Esophagus squamous epithelium (tissue), 5 donors: ENCODE results near the gene FBXL15. TPM values are rescaled to one million over a fixed set of nuclear protein-coding genes. Genes with fewer than 3 reads are reported as not detected.

Experiments used
- DNase-seq: peaks from one replicate; lab custom pipeline; 2025; lab: John Stamatoyannopoulos, UW
- H3K27ac ChIP-seq, 4 donors: fragments of 200-600 bp; sonication (generic); one replicate each; pipeline ENCODE4 v1.5.1; 2016 to 2019; ENCODE audit warnings: mild to moderate bottlenecking in 1 of 4
- H3K27me3 ChIP-seq, 4 donors: fragments of 200-600 bp; sonication (generic); 1 replicate in 3 of 4; 2 replicates in 1 of 4; pipeline versions ENCODE4 v1.5.1 to v1.6.0; 2017 to 2021; ENCODE audit warnings: antibody characterized with exemption in 1 of 4
- H3K36me3 ChIP-seq, 3 donors: fragments of 200-600 bp; sonication (generic); one replicate each; pipeline ENCODE4 v1.5.1; 2016 to 2019
- H3K4me1 ChIP-seq, 3 donors: fragments of 200-600 bp; sonication (generic); one replicate each; pipeline ENCODE4 v1.5.1; 2017 to 2019
- H3K4me3 ChIP-seq, 4 donors: fragments of 200-600 bp; sonication (generic); 1 replicate in 3 of 4; 2 replicates in 1 of 4; pipeline ENCODE4 v1.5.1; 2016 to 2019; ENCODE audit warnings: mild to moderate bottlenecking in 2 of 4, moderate library complexity in 1 of 4
- H3K9me3 ChIP-seq, 3 donors: fragments of 200-600 bp; sonication (generic); one replicate each; pipeline ENCODE4 v1.5.1; 2016 to 2019
- POLR2A ChIP-seq, 4 donors: fragments of 450-650 bp; IDR thresholded peaks; one replicate each; pipeline ENCODE4 v1.6.1; 2017; ENCODE audit warnings: antibody characterized with exemption in 4 of 4, mild to moderate bottlenecking in 4 of 4, moderate library complexity in 3 of 4
- WGBS, 2 donors: methylation state at CpG; one replicate each; pipeline ENCODE4 v1.1.5; 2018; 5-methylcytosine and 5-hydroxymethylcytosine counted together
- intact Hi-C: fragments of 100-400 bp; cut with DNase I; formaldehyde crosslinking; loops from one replicate; pipeline ENCODE4 v1.15.0; 2022
- total RNA-seq, 4 donors: library from RNA; depleted of rRNA; stranded (reverse); fragments of >200 nt; gene quantifications; one replicate each; pipeline ENCODE4 v1.1.0, GENCODE V29; 2016
- TF ChIP-seq, protein P1 (sequence below), 6 experiments: fragments of 450-650 bp in 4 of 6; fragments of 200-600 bp in 2 of 6; sonication (generic) in 2 of 6; IDR thresholded peaks; one replicate each; pipeline ENCODE4 v1.5.1; 2016 to 2019; ENCODE audit warnings: antibody characterized with exemption in 6 of 6, mild to moderate bottlenecking in 4 of 6, moderate library complexity in 4 of 6
- donor health status: DM: yes; HTN: yes; CAD: no.

The FBXL15 gene
- total RNA-seq, 4 donors from 2014 or later: 10.6 to 20.2 (median 18.8) TPM

DNA sequence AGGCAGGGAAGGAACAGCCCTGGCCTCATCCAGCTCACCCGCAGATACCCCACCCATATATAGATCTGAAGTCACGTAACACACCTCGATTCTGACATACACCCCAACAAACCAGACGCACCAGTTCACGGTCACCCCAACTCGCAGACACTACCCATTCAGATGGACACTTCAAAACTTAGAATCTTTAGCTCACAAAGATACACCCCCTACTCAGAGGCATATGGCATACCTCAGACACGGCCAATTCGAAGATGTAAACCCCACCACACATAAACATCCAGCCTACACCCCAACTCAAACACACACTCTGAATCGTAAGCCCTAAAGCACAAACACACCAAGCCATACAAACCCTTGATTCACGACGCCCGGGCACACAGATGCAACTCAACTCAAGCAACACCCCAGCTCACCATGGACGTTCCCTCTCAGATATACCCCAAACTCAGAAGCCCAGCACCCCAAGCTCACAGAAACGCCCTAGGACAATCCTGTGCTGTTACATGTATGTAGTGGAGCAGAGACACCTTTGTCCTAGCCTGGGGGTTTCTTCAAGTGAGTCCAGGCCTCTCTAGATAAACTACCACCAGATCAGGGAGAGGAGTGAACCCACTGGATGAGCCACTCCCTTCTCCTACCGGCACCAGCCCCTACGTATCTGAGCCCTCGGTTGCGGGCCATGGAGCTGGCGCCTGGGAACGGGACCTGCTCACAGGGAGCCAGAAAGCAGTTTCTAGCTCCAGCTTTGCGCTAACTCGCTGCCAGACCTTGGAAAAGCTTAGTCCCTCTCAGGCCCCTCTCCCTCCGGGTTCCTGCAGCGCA lies 10.8 kb upstream of the FBXL15 start:
- intact Hi-C loops: no loop called here
- 24 to 43% methylated on average over 7 to 22 of the region's 24 CpGs for WGBS, 2 donors
- Histone ChIP-seq H3K27ac (no peak overlapping the region), H3K9me3 (no peaks in the 10 kb centered on the region), H3K4me1 (peaks cover 11 to 29% (median 13%) of the 10 kb centered on the region in 3 donors), H3K36me3 (no peaks in the 10 kb centered on the region), H3K4me3 (peak overlapping the region in 3 of 4 donors; percentile 39 to 69 (median 51)), H3K27me3 (peaks cover 7 to 88% (median 32%) of the 10 kb centered on the region in 4 donors)
- TF ChIP-seq POLR2A (IDR thresholded peaks at IDR 0.05): no peak
- TF ChIP-seq, protein P1, sequence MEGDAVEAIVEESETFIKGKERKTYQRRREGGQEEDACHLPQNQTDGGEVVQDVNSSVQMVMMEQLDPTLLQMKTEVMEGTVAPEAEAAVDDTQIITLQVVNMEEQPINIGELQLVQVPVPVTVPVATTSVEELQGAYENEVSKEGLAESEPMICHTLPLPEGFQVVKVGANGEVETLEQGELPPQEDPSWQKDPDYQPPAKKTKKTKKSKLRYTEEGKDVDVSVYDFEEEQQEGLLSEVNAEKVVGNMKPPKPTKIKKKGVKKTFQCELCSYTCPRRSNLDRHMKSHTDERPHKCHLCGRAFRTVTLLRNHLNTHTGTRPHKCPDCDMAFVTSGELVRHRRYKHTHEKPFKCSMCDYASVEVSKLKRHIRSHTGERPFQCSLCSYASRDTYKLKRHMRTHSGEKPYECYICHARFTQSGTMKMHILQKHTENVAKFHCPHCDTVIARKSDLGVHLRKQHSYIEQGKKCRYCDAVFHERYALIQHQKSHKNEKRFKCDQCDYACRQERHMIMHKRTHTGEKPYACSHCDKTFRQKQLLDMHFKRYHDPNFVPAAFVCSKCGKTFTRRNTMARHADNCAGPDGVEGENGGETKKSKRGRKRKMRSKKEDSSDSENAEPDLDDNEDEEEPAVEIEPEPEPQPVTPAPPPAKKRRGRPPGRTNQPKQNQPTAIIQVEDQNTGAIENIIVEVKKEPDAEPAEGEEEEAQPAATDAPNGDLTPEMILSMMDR (IDR thresholded peaks at IDR 0.05): no peak
- DNase-seq: no peak

DNA sequence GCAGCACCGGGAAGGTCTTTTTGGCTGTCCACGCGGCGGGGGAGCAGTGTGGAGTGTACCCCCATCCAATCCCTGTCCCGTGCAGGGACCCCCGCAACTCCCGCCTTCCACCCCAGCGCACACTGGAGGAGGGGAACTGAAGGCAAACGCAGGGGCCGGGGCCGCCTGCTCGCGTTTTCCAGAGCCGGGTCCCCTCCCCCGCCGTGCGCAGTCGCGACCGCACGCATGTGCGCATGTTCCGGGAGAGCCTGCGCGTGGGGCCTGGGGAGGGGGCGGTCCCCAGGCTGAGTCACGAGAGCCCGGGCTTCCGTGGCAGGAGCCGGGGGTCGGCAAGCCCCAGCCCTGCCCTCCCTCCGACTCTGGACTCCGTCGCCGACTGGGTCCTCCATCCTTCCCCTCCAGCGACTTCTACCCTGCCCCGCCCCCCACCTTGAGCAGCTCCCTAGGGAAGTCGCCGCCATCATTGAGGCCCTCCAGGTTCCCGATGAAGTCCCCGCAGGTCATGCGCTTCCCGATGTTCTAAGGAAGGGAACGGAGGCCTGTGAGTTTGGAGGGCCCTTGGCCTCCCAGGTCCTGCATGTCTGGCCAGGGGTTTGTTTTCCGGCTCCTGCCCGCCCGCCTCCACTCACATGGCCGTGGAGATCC lies 10.1 kb upstream of the FBXL15 start:
- Histone ChIP-seq H3K27me3 (peaks cover 7 to 90% (median 33%) of the 10 kb centered on the region in 4 donors), H3K27ac (no peak overlapping the region), H3K36me3 (no peaks in the 10 kb centered on the region), H3K9me3 (no peaks in the 10 kb centered on the region), H3K4me1 (peaks cover 11 to 29% (median 13%) of the 10 kb centered on the region in 3 donors), H3K4me3 (peak overlapping the region in 2 of 4 donors; percentile 26 to 43)
- DNase-seq: no peak
- TF ChIP-seq, protein P1 (IDR thresholded peaks at IDR 0.05): no peak
- no peak for TF ChIP-seq POLR2A (IDR thresholded peaks at IDR 0.05)
- WGBS, 2 donors: 5% methylated on average over 8 of the region's 48 CpGs; no CpG with 5 or more reads in 1 of the 2 donors
- intact Hi-C loops: no loop called here

DNA sequence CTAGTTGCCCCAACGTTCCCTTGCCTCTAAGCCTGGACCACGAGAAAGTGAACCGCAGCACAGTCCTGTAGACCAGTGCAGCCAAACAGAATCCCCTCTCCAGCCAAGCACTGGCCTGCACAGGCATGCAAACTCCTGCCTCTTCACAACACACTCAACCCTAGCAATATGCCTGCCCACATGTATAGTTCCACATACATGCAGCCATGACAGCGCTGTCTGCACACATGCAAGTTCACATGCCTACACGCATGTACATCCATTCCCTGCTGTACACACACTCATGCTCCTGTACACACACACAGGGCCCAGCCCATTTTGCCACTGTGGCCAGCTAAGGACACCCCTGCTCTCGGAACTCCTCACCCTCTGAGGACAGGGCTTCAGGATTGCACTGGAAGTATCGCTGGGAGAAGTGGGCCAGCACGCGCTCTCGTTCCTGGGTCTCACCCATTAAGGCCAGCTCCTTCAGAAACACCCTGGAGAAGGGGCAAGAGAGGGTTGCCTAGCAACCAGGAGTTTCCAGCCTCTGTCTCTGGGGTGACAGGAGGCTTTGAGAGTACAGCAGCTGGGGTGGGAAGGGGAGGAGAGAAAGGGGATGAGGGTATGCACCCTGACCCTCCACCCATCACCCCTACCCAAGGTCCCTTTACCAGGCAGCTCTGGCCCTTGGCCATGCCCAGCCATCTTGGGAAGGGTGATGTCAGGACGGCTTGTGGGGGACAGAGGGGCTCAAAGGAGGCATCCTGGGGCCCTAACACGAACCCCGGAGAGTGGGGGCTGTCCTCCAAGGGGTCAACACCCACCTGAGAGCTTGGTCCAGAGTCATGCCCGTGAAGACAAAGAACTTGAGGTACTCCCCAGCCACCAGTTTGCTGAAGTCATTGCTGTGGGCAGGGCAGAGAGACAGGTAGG lies 9.0 kb upstream of the FBXL15 start:
- Histone ChIP-seq H3K4me1 (peaks cover 11 to 29% (median 13%) of the 10 kb centered on the region in 3 donors), H3K9me3 (no peaks in the 10 kb centered on the region), H3K4me3 (no peak overlapping the region), H3K36me3 (no peaks in the 10 kb centered on the region), H3K27me3 (peaks cover 7 to 99% (median 34%) of the 10 kb centered on the region in 4 donors), H3K27ac (no peak overlapping the region)
- TF ChIP-seq POLR2A (IDR thresholded peaks at IDR 0.05): no peak
- TF ChIP-seq, protein P1 (IDR thresholded peaks at IDR 0.05): no peak
- WGBS, 2 donors: 69 to 79% methylated on average over 4 to 11 of the region's 14 CpGs
- intact Hi-C loops: no loop called here
- no peak for DNase-seq

DNA sequence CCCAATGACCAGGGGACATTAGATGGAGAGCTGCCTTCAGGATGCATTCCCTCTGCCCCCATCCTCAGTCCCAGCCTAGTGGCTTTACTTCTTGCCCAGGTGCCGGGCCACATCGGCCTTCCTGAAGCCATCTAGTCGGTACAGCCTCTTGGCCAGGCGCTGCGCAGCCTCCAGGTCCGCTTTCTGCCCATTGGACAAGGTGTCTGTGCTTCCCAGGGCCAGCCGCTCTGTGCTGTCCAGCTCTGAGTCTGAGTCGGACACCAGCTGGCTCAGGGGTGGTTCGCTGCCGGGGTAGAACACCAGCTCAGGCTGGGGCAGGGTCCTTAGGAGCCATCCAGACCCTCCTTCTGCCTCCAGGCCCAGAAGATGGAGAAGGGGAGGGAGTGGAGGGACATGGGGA lies 8.3 kb upstream of the FBXL15 start:
- TF ChIP-seq POLR2A (IDR thresholded peaks at IDR 0.05): no peak
- TF ChIP-seq, protein P1 (IDR thresholded peaks at IDR 0.05): no peak
- WGBS, 2 donors: 60 to 69% methylated on average over 1 to 3 of the region's 10 CpGs
- no peaks in the 10 kb centered on the region for H3K36me3 ChIP-seq
- H3K27ac ChIP-seq: no peak overlapping the region
- intact Hi-C loops: no loop called here
- no peak for DNase-seq
- H3K27me3 ChIP-seq: peaks cover 7 to 100% (median 34%) of the 10 kb centered on the region in 4 donors
- no peak overlapping the region for H3K4me3 ChIP-seq
- H3K4me1 ChIP-seq: peaks cover 11 to 29% (median 13%) of the 10 kb centered on the region in 3 donors
- no peaks in the 10 kb centered on the region for H3K9me3 ChIP-seq
